GM18520 (cell line): ENCODE measurements around the gene LHFPL6.

Source experiments
- ATAC-seq: cut with Tn5 transposase; IDR thresholded peaks from one replicate; pipeline ENCODE4 v1.9.1; 2021; ENCODE audit not compliant: unreplicated experiment

LHFPL6 gene

GRCh38 chr13:39318161-39318560 lies 284.8 kb downstream of the LHFPL6 start:
- ATAC-seq: no peak

- no peak for ATAC-seq
Observed at GRCh38 chr13:39317291-39317690, 285.7 kb downstream of the LHFPL6 start.

GRCh38 chr13:39315796-39316195 lies 287.2 kb downstream of the LHFPL6 start:
- no peak for ATAC-seq

DNA sequence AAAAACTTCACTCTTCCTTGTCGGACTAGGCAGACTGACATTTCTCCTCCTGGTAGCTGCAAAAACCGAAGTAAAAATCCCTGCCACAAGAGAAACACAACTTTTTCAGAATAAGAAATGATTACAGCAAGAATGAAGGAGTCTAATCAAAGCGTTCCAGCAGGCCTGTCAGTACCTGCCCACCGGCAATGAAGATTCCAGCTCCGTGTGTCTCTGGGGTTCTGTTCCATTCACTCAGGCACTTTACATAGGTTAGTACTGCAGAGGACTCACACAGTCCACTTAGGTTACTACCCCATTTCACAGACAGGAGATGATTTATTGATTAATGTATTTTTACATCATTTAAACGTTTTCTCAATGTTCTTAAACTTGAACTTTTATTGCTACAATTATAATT lies 289.3 kb downstream of the LHFPL6 start:
- no peak for ATAC-seq

GRCh38 chr13:39312596-39312995 lies 290.4 kb downstream of the LHFPL6 start:
- no peak for ATAC-seq

GRCh38 chr13:39311619-39312018 lies 291.4 kb downstream of the LHFPL6 start:
- ATAC-seq: no peak

- no peak for ATAC-seq
Observed at GRCh38 chr13:39310961-39311360, 292.0 kb downstream of the LHFPL6 start.

- peak; percentile 87 for ATAC-seq
Observed at GRCh38 chr13:39306639-39307589, 296.1 kb downstream of the LHFPL6 start.

DNA sequence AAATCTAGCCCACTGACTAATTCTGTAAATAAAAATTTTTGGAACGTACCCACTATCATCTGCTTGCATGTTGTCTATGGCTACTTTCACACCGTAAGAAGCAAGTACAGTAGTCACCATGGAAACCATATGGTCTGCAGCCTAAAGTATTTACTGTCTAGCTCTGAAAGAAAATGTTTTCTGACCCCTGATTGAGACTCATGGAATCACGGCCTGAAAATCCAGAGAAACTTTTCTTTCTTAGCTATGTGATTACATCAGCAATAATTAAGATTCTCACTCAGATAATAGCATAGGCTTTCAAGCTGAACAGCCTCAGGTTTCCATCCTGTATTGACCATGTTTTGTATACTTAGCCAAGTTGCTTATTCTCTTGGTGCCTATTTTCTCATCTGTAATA lies 300.2 kb downstream of the LHFPL6 start:
- ATAC-seq: no peak

GRCh38 chr13:39298951-39299350 lies 304.0 kb downstream of the LHFPL6 start:
- ATAC-seq: no peak

DNA sequence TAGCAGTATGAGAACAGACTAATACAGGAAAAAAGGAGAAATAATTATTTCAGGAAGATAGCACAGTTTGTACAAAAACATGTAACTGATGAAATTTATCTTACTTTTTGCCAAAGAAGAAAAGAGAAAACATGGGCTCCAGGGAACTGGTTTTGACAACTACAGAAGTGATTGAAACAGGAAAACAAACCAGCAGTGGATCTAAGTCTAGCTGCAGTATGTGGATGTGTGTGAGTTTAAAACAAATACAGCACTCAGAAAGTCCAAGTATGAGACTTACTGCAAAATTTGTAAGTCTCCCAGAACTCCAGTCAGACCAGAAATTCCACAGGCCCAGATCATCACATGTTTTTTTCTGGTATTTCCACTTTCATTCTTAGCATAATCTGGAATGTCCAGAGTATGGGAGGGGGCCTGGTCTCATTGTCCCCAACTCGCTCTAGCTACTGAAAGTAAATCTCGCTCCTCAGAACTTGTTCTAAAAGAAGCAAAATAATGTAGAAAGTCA lies 305.3 kb downstream of the LHFPL6 start:
- ATAC-seq: no peak

DNA sequence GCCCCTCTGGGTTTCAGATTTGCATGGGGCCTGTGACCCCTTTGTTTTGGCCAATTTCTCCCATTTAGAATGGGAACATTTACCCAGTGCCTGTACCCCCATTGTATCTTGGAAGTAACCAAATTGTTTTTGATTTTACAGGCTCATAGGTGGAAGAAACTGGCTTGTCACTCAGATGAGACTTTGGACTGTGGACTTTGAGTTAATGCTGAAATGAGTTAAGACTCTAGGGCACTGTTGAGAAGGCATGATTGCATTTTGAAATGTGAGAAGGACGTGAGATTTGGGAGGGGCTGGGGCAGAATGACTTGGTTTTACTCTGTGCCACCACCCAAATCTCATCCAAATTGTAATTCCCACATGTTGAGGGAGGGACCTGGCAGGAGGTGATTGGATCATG lies 306.0 kb downstream of the LHFPL6 start:
- no peak for ATAC-seq

DNA sequence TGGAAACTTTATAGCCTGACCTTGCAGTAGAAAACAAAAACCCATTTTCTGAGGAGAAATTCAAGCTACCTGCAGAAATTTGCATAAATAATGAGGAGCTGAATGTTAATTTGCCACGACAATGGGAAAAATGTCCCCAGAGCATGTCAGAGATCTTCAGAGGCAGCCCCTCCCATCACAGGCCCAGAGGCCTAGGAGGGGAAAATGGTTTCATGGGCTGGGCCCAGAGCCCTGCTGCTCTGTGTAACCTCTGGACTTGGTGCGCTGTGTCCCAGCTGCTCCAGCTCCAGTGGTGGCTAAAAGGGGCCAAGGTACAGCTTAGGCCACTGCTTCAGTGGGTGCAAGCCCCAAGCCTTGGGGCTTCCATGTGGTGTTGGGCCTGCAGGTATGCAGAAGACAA lies 306.8 kb downstream of the LHFPL6 start:
- ATAC-seq: no peak
